Retinal pigment epithelial cell (primary cell): ENCODE data around the gene ZNF699.
"Not testable (repeated sequence)": the region's sequence is repeated elsewhere in the genome, so short reads cannot be mapped to it uniquely, and the experiment has no call there.

Source experiments
- DNase-seq: peaks from one replicate; pipeline ENCODE4 v3.0.0-alpha.2; 2010; ENCODE audit warnings: low read depth
- H3K4me3 ChIP-seq: 2 replicates; pipeline ENCODE4 v1.5.1; 2011; ENCODE audit warnings: mild to moderate bottlenecking, low read length, control low read depth, moderate library complexity
- CTCF ChIP-seq: conservative IDR thresholded peaks from 2 replicates; pipeline ENCODE4 v1.5.1; 2011; ENCODE audit warnings: low read depth, low read length, control low read depth, inconsistent platforms

The ZNF699 gene

DNA sequence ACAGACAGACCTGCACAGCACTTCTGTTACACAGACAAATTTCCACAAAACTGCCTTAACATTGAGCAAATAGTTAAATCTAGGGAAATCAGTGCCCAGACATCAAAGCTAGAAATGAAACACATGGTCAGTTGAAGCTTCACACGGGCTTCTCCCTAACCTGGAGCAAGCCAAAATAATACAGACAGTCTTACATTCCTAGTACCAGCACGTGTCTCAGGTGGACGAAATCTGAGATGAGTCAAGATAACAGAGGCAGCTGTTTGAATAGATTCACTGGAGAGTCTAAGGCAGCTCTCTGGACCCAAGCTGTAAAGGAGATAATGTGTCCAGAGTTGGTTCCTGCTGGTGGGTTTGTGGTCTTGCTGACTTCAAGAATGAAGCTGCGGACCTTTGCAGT is 4.1 kb upstream of the ZNF699 start:
- no peak for DNase-seq
- no peak for TF ChIP-seq CTCF
- no peak overlapping the region for H3K4me3 ChIP-seq

DNA sequence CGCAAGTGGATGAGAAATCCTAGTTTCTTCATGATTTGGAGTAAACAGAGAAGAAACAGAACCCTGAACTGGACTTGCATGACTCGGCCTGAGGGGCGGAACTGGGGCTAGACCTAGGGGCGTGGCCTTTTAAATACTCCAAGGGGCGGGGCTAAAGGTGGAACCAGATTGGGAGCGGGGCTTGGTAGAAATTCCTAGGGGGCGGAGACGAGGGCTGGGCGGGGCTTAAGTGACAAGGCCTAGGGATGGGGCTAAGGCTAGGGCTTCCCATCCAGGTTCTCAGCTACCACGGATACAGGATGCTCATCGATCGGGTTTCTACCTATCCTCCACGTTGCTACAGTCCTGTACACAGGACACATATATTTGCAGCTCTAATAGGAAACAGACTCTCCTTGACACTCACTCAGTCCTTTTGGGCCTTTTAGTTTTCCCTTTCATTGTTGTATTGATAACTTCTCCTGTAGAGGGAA is 372 bp upstream of the ZNF699 start:
- TF ChIP-seq CTCF, result no peak
- no peak for DNase-seq
- H3K4me3 ChIP-seq, result peak overlapping the region; percentile 86

DNA sequence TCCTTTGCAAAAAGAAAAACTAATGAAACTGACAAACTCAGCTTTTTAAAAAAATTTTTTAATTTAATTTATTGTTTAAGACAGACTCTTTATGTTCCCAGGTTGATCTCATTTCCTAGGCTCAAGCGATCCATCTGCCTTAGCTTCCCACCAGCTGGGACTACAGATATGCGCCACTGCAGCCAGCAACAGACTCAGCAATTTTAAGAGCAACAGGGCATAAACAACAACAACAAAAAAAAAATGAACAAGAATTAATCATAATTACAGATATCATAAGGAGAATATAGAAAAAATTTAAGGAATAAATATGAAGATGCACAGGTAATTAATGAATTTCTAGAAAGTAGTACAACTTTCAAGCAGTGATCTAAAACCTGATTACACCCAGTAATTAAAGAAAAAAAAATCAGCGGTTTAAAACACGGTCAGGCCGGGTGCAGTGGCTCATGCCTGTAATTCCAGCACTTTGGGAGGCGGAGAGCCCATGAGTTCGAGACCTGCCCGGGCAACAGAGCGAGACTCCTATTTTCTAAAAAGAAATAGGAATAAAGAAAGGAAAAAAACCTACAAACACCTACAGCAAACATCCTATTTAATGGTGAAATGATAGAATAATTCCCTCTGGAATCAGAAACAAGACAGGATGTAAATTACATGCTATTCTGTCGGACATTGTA is 1.4 kb downstream of the ZNF699 start:
- H3K4me3 ChIP-seq, result no peak overlapping the region
- TF ChIP-seq CTCF, result no peak
- no peak for DNase-seq

DNA sequence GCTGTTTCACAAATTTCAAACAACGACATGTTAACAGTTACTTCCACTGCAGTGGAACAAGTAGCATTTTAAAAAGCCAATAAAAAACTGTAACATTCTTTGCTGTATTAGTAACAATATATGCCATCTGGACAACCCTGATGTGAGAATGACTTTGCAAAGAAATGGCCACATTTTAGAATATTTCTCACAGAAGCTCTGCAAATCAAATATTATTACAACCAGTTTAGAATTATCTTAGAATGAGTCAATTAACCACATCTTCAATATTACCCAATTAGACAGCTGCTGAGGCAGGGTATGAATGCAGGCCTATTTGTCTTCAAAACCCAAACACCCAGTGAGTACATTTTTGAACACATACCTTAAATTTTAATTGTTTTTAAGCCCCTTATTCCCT is 3.2 kb downstream of the ZNF699 start:
- no peak overlapping the region for H3K4me3 ChIP-seq
- no peak for TF ChIP-seq CTCF
- no peak for DNase-seq

- TF ChIP-seq CTCF, result no peak
- no peak overlapping the region for H3K4me3 ChIP-seq
- DNase-seq, result no peak
Measured at GRCh38 chr19:9296336-9296735, 13.3 kb downstream of the ZNF699 start.

DNA sequence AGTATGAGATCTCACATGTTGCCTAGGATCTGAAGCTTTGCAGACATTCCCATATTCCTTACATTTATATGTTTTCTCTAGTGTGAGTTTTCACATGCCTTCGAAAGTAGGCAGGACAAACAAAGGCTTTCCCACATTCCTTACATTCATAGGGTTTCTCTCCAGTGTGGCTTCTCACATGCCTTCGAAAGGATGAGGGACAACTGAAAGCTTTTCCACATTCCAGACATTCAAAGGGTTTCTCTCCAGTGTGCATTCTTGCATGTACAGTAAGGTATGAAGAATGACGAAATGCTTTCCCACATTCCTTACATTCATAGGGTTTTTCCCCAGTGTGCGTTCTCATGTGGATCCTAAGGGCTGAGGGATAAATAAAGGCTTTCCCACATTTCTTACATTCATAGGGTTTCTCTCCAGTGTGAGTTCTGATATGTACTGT is 14.2 kb downstream of the ZNF699 start:
- no peak for DNase-seq
- H3K4me3 ChIP-seq, result no peak overlapping the region
- no peak for TF ChIP-seq CTCF

DNA sequence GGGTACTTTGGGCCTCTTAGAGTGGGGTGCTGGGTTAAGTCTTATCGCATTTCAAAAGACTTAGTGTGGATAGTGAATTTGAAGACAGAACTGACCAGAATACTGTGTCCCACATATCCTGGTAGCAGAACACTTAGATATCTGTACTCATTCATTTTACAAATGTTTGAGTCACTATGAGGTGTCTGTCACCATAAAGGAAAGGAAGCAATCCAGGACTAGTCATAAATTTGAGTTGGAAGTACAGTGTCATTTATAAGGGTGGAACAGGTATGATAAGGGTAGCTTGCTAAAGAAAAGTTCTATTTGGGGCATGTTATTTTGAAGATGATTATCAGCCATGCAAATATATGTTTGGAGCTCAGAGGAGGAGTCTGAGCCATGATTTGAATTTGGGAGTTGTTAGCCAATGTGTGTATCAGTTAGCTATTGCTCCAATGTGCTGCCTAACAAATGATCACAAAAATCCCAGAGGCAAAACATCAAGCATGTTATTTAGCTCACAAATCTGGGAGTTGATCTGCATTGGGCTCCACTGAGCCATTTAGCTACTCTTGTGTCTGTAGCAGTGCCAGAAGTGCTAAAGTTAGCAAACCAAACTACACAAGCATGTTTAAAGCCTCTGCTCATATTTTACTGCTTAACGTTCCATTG is 20.3 kb downstream of the ZNF699 start:
- DNase-seq, result no peak
- TF ChIP-seq CTCF, result no peak
- H3K4me3 ChIP-seq, result no peak overlapping the region

- not testable (repeated sequence) for H3K4me3 ChIP-seq, DNase-seq
Measured at GRCh38 chr19:9283485-9283884, 26.2 kb downstream of the ZNF699 start.
